Left renal cortex interstitium (tissue), 4 donors: ENCODE results near the gene BAIAP2. TPM values are rescaled to one million over a fixed set of nuclear protein-coding genes. Genes with fewer than 3 reads are reported as not detected.

Experiments used
- DNase-seq, 4 donors: peaks; one replicate each; pipeline ENCODE4 v3.0.0-alpha.2; 2013; ENCODE audit warnings: low read depth in 4 of 4, low spot score in 2 of 4, missing footprints in 1 of 4
- polyA plus RNA-seq, 4 donors: library from polyadenylated mRNA; unstranded; fragments of 120-200 nt; gene quantifications; one replicate each; pipeline ENCODE4 v1.2.1, GENCODE V29; 2013; ENCODE audit not compliant: insufficient read length in 4 of 4

BAIAP2 gene
- polyA plus RNA-seq, 4 donors = 33.0 to 47.1 (median 41.2) TPM

DNA sequence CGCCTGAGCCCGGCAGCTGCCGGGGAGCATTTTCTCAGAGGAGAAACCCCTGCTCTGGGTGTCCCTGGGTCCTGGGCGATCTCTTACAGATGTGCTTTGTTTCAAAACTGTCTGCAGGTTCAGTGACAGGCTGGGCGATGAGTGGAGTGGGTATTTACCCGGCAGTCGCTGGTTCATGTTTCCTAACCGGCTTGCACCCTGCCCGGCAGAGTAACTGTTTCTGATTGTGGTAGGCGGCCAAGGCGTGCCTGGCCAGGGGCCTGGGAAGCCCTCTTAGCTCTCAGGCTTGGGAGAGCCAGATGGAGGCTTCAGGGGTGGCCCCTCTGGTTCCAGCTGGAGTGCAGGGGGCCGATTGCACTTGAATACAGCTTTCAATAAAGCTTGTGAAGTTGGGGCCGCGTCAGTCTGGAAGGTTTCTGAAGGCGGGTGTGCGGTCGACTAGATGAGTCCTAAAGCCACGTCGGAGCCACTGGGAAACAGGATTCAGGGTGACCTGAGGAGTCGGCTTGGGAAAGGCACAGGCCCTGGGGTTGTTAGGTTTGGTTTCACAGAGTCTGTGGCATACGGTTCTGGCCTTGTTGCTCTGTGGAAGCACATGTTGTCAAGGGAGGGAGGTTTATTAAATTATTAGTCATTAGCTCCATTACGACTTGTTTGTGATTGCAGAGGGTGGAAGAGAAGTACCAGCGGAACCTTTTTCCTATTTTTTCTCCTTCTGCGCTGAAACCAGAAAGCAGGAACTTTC is 1.4 kb downstream of the BAIAP2 start:
- no peak for DNase-seq

DNA sequence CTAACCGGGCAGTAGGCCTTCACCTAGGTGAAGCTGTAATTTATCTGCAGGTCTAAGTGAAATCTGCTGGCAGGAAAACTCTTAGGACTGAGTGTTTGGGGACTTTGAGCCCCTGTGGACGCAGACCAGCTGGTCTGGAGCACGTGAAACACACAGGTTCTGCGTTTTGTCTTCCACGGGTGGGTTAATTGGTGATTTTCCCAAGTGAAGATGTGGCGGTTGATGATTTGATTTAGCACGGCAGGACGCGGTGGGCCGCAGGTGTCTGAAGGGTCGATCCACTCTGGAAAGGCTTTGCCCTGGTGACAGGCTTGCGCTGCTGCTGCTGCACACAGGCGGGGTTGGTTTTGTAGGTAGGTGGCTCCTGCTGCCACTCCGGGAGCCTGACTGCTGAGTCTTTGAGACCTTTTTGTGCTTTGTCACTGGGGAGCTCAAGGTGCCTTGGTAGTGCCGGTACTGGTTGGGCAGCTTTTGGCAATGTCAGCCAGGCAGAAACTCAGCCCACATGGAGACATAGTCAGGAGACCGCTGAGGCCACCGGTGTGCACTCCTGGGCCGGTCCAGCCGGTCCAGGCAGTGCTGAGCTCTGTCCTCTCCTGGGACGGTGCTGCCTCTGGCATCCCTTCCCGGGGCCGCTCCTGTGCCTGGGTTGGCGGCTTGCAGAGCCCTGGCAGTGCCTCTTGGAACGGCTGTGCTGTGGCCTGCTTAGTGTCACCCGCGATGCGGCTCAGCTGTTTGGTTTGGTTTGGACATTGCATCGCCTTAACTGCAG is 2.3 kb downstream of the BAIAP2 start:
- no peak for DNase-seq

DNA sequence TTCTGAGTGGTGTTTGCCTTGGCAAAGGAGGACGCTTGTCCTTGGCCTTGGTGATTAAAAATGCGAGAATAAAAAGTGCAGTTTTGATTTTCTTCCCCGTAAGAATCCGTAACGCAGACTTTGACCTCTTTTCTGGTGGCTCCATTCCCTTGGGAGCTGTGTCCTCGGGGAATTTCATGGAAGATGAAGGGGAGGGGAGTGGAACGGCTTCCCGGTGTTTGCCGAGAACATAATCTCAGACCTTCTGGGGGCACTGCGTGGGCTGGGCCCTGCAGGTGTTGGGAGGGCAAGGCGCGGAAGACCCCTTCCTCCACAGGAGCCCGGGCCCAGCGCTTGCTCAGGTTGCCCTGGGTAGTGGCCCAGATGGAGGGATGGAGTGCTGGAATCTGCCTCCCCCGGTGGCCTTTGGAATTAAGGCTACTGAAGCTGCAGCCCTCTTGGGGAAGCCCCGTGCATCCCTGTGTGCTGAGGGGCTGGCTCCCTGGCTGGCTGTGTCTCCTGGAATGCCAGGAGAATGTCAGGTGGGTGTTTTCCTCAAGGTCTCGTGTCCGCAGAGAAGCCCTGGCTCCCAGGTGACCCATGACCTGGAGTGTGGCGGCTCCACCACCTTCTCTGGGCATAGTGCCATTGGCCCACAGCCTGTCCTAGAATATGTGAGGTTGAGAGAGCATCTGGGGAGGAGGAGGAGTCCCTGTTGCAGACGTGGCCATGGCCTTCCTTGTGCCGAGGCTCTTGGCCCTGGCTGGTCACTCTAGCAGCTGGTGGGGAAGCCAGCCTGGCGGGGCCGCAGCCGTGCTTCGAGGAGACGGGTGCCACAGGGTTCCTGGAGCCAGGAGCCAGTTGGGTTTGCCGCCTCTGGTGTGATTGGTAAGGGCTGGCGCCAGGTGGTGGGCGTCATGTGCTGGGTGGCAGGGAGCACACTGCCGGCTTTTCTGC is 3.1 kb downstream of the BAIAP2 start:
- DNase-seq = no peak

DNA sequence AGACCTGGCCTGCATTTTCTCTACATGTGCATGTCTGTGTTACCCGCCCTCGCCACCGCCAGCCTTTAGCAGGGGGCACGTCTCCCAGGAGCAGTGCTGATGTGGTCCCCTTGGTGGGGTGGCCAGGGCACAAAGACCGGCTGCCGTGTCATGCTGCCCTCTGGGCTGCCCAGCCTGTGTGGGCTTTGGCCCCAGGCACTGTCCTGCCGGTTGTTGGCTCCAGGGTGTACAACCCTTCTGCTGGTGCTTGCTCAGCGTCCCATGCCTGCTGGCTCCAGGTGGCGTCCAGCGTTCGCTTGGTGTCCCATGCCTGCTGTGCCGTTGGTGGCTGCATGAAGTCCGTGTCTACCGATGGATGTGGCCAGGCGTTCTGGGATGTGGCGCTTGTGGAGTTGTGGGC is 4.1 kb downstream of the BAIAP2 start:
- DNase-seq = no peak

DNA sequence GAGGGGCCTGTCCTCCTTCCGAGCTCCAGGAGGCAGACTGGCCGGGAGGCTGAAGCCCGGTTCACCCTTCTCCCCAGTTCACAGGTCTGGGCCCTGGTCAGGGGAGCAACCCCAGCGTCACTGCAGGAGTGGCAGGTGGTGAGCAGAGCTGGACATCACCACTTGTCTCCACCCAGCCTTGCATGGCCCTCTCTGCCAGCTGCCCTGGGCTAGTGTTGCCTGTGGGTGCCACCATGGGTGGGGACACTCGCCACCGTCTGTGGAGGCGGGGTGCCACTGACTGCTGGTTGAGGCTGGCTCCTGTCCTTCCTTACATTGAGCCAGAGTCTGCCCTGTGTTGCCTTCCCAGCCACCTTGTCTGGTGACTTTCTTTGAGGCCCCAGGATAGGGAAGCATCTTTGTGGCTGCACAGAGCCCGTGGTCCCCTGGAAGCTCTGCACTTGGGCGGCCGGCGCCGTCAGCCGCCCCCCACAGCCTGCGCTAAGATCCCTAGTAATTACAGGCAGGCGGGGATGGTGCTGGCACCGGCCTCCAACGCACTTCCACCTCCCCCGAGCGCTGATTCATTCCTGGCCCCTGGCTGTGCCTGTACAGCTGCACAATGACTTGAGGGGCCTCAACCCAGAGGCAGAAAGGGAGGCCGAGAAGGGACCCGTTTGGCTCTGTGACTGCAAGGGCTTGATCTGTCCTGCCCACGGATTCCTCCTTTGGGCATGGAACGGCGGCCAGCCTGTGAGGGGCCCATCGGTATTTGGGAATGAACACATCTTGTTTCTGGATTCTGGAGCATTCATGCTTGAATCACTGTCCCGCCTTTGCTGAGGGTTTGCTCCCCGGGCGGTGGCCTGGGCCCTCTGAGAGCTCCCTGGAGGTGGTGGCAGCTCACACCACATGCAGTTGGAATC is 5.2 kb downstream of the BAIAP2 start:
- DNase-seq = no peak

DNA sequence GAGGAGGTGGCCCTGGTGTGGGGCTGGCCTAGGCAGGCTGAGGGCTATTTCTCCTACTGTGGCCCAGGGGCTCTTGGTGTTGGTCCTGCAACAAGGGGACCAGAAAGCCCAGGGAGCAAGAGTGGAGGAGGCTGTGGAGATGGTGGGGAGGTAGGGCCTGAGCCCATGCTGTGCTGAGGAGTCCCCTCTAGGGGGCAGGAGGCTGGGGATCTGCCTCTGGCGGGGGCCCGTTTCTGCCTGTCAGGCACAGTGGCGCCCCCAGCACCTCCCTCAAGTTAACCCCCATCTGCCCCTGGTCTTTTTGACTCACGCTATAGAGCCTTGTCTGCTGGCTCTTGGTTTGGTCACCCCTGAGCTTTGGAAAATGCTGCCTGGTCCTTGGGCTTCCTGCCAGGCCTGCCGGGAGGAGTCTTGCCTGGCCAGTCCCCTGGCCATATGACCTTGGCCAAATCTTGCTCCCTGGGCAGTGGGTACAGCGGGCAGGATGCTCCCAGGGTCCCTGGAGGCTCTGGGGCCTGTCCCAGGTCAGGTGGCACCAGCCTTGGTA is 5.9 kb downstream of the BAIAP2 start:
- no peak for DNase-seq

DNA sequence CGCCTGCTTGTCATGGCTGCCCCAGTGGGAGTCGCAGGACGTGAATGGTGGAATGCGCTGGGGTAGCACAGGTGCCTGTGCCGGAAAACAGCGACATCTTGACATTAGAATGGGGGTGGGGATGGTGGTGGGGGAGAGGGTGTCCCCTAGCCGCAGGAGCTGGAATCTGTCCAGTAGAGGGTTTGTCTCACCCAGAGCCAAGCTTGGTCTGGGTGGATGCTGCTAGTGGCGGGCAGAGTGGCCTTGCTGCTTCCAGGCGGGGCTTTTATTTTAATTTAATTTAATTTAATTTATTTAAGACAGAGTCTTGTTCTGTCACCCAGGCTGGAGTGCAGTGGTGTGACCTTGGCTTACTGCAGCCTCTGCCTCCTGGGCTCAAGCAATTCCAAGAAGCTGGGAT is 7.7 kb downstream of the BAIAP2 start:
- no peak for DNase-seq

DNA sequence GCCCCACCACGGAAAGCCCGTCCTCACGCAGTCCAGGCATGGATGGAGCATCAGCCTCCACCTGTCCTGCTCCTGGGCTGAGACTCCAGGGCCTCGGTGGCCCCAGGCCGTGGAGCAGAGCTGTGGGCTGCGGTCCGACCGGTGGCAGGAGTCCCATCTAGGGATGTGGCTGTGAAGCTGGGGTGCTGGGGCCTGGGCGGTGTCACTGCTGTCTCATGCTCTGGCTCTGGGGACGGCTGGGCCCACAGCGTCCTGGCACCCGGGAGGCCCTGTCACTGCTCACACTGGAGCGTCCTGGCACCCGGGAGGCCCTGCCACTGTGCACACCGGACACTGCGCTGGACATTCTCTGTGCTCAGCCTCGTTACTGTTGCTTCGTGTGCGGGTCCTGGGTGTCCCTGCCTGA is 8.4 kb downstream of the BAIAP2 start:
- DNase-seq = no peak

DNA sequence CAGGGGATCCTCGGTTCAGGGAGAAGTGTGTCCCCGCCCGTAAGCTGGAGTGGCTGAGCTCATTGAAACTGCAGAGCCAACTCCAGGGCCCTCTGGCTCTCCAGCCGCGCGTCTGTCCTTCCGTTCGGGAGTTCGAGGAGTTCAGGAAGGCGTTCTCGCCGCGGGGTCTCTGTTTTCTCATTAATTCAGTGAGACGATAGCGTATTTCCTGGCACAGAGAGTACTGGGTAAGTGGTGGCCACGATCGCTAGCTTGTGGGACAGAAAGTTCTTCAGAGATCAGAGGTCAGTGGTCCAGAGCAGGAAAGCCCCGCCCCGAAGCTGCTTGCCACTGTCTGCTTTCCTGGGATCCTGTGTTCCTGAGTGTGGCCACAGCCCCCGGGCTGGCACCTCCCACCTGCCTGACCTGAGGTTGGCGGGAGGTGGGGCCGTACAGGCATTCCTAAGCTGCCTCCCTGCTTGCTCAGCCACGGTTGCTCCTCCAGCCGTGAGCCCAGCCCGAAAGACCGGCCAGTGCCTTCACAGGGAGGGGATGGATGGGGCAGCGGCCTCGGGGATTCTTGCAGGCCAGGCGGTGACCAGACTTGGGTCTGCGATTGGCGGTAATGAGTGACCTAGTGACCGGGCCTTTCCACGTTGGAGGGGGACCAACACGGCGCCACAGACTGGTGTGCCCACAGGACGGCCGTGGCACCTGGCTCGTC is 8.9 kb downstream of the BAIAP2 start:
- DNase-seq = no peak

DNA sequence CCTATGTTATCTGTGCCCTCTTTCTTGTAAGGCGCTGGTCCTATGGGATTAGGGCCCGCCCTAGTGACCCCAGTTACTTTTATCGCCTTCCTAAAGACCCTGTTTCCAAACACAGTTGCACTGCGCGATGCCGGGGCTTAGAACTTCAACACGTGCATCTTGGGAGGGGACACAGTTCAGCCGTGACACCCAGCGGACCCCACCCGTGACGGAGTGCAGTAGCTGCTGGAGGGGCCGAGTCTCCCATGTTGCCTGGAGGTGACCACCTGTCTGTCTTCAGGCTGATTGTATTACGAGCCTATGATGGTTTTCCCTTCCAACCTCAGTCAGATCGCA is 9.4 kb downstream of the BAIAP2 start:
- no peak for DNase-seq

DNA sequence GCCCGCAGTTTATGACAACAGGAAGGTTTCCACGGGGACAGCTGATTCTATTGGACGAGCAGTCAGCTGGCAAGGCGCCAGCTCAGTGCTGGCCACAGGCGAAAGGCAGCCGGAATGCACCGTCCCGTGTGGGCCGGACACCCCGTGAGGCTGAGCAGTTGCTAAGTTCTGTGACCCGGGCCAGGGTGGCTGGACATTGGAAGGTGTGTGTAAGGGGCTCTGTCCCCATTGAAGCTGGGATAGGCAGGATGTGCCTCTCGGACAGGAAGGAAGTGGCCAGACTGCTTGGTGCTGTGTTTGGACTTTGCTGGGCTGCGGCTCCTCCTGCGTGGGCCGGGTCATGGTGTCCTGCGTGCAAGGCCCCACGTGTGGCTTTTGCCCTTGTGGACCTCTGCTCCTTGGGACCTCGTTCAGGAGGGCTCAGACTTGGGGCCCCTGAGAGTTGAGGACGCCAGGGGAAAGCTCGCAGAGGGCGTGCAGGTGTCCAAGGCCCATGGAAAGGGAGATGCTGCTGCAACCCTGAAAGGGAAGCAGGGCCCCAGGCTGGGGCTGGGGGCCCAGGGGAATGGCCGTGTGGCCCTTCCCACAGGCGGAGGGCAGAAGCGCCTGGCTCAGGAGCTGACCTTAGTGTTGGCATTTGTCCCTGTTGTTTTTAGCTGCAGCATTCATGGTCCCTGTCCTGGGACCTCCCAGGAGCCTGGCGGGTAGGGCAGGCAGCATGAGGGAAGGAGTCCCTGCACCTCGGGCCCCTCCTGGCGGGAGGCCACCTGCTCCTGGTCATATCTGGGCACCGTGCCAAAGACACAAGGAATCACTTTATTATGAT is 10.0 kb downstream of the BAIAP2 start:
- peak in 3 of 4 donors; percentile 74 to 82 (median 76) for DNase-seq

DNA sequence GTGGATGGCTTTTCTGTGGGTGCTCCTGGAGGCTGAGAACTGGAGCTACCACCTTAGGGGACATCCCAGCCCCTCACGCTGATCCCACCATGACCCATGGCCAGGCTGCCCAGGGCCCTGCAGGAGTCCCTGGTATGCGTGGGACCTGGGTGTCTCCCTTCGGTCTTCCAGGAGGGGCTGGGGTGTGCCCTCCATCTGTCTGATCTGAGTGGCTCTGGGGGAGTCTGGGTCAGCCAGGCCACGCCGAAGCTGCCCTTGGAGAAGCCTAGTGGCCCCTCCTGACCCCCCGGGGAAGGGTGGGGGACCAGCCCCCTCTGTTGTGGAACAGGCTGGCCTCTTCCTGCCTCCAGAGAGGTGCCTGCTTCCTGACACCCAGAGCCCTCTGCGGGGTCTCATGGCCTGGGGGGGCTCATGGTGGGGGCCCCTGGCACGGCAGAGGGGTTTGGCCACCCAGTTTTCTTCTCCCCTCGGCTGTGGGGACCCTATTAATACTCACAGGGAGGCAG is 10.7 kb downstream of the BAIAP2 start:
- no peak for DNase-seq

DNA sequence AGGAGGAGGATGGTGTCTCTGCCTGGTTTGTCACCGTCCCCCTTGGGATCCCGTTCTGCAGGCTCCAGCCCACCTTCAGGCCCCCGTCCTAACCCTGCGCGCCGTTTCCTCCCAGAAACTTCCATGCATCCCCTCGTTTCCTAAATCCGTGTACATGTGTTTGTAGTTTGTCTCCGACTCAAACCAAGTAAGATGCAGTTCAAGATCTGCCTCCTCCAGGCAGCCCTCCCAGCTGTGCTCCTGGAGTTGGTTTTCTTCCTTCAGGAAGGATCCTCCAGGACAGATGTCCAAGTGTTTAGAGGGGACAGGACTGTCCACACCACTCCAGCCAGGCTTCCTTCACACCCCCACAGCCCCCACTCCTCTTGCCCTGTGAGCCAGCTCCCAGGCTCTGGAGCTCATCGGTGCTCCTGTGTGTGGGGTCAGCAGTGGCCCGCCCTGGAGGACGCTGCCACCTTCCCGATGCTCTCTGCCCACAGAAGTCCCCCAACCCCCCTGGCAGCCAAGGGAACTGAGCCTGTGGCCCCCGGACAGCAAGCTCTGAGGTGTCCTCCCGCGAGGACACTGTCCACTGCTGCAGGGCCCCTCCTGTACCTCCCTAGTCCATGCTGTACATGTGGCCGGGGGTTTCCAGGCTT is 11.3 kb downstream of the BAIAP2 start:
- no peak for DNase-seq

DNA sequence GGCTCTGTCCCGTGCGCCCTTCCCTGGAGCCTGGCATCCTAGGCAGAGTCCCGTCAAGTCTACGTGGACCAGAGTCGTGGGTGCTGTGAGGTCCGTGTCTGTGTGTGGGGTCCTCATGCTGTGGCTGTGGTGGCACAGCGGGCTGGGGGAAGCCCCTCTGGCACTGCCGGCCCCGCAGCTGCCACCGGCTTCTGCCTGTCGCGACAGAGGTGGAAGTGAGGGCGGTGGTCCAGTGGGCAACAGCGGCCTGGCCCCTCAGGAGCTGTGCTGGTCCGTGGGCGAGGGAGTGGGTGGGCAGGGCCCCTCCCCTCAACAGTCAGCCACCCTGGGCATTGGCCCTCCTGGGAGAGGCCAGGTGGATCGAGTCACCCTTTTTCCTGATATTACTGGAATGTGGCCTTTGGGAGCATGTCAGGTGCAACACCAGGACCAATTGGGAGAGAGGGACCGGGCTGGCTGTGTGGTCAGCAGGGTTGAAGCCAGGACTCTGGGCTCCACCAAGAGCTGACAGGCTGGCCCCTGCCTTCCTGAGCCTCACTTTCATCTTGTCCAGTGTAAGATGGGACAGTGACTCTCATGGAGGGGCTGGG is 11.9 kb downstream of the BAIAP2 start:
- DNase-seq = no peak

DNA sequence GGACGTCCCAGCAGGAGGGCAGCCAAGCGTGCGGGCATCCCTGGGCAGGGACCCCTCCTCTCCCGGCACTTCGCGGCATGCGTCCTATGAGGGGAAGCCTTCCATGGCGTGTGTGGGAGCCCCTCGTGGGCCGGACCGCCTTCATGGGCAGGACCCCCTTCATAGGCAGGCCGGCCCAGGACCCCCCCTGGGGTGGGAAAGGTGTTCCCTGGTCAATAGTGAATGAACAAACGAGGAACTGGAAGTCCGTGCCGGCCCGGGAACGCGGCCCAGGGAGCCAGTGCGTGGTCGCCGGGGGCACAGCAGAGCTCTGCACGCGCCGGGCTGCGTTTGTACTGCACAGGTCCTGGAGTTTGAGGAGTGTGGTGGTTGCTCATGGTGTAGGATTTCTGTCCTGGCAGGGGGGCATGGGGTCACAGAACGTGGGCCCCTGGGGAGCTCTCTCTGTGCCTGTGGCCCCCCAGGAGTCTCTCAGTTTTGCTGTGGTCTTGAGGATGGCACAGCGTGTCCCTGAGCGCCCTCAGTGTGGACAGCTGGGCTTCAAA is 13.9 kb downstream of the BAIAP2 start:
- no peak for DNase-seq

DNA sequence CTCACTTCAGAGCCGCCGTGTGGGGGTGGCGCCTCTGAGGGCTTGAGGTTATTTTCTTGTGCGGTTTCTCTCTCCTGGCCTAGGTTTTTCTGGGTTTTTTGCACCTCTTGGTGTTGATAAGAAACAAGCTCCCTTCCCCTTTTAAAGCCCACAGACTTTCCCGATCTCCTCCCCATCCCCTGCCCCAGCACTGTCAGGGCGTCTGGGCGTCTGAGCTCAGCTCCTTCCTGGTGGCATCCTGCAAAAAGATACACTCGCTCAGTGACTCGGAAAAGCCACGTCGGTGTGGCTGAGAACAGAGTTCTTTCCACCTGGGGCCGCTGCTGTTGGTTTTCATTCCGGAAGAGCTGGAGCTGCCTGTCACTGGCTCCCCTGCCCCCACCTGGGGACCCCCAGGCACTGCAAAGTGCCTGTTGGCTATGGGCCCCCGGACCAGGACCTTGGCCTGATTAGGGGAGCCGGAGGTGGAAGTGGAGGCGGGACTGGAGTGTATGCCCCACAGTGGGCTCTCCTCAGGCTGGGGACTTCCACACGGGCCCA is 14.5 kb downstream of the BAIAP2 start:
- no peak for DNase-seq
